Neural cell (in vitro differentiated cells): ENCODE data around the gene POLD4.

Experiments used
- CTCF ChIP-seq: fragments of 450-650 bp; IDR thresholded peaks from 2 replicates; pipeline ENCODE4 v1.5.1; 2014; ENCODE audit warnings: antibody characterized with exemption, mild to moderate bottlenecking, moderate library complexity; ENCODE audit not compliant: poor library complexity, severe bottlenecking
- EZH2 ChIP-seq: fragments of 200-600, 300-800 bp; shearing (Covaris generic), sonication (generic); IDR thresholded peaks from 2 replicates; pipeline ENCODE4 v1.6.1; 2014; ENCODE audit warnings: antibody characterized with exemption, low read length, borderline replicate concordance, mild to moderate bottlenecking; ENCODE audit not compliant: insufficient read depth, poor library complexity, severe bottlenecking
- RAD21 ChIP-seq: fragments of 450-650 bp; conservative IDR thresholded peaks from 2 replicates; pipeline ENCODE4 v1.6.1; 2014; ENCODE audit warnings: antibody characterized with exemption, mild to moderate bottlenecking, moderate library complexity
- TAF1 ChIP-seq: IDR thresholded peaks from 2 replicates; pipeline ENCODE4 v1.6.1; 2012; ENCODE audit warnings: low read depth

- TF ChIP-seq TAF1 (peak; percentile 8), CTCF (no peak), RAD21 (no peak), EZH2 (no peak)
Observed at GRCh38 chr11:67316882-67317204, 36.5 kb downstream of the POLD4 start.
